Ishikawa (cell line): Measurements from ENCODE around the gene F10.

Experiments
- EP300 ChIP-seq: IDR thresholded peaks from 2 replicates; pipeline ENCODE4 v1.6.1; 2012; ENCODE audit warnings: borderline replicate concordance
- MAX ChIP-seq: IDR thresholded peaks from 2 replicates; pipeline ENCODE4 v1.6.1; 2012
- REST ChIP-seq: IDR thresholded peaks from 2 replicates; pipeline ENCODE4 v1.6.1; 2012; ENCODE audit warnings: low read depth, mild to moderate bottlenecking
- USF1 ChIP-seq: IDR thresholded peaks from 2 replicates; pipeline ENCODE4 v1.6.1; 2012
- ZBTB7A ChIP-seq: IDR thresholded peaks from 2 replicates; pipeline ENCODE4 v1.6.1; 2012; ENCODE audit warnings: low read depth

GRCh38 chr13:113084094-113084942 is 38.3 kb upstream of the F10 start:
- no peak for TF ChIP-seq EP300
- TF ChIP-seq ZBTB7A: no peak
- no peak for TF ChIP-seq REST
- TF ChIP-seq USF1: no peak
- no peak for TF ChIP-seq MAX
